SK-N-SH treated with all-trans-retinoic acid at 6 μM for 48 hours (cell line): ENCODE results near the gene PALLD.

Source experiments
- ATAC-seq: fragments of 200-7000 bp; cut with Tn5 transposase; 3 replicates; pipeline ENCODE4 v1.9.1; 2020; ENCODE audit warnings: mild to moderate bottlenecking, moderate library complexity
- CREB5 ChIP-seq: fragments of 250-450 bp; sonication (Bioruptor Pico); IDR thresholded peaks from 2 replicates; pipeline ENCODE4 v1.5.1; 2020; ENCODE audit warnings: low read depth, mild to moderate bottlenecking, moderate library complexity
- CSDC2 ChIP-seq: fragments of 250-450 bp; sonication (Bioruptor Pico); IDR thresholded peaks from 2 replicates; pipeline ENCODE4 v1.5.0; 2020; ENCODE audit warnings: mild to moderate bottlenecking, moderate library complexity
- CSRNP3 ChIP-seq: fragments of 250-450 bp; sonication (Bioruptor Pico); IDR thresholded peaks from 2 replicates; pipeline ENCODE4 v1.5.1; 2021; ENCODE audit warnings: mild to moderate bottlenecking, moderate library complexity
- ESRRG ChIP-seq: fragments of 250-450 bp; sonication (Bioruptor Pico); IDR thresholded peaks from 2 replicates; pipeline ENCODE4 v1.6.1; 2021; ENCODE audit warnings: mild to moderate bottlenecking
- ISL1 ChIP-seq: fragments of 250-450 bp; sonication (Bioruptor Pico); IDR thresholded peaks from 2 replicates; pipeline ENCODE4 v2.1.2; 2022; ENCODE audit warnings: mild to moderate bottlenecking, moderate library complexity
- OSR1 ChIP-seq: fragments of 250-450 bp; sonication (Bioruptor Pico); IDR thresholded peaks from 2 replicates; pipeline ENCODE4 v1.8.0; 2022; ENCODE audit warnings: moderate library complexity, mild to moderate bottlenecking, inconsistent platforms
- POU6F1 ChIP-seq: fragments of 250-450 bp; sonication (Bioruptor Pico); IDR thresholded peaks from 2 replicates; pipeline ENCODE4 v1.8.0; 2021; ENCODE audit warnings: low read depth, mild to moderate bottlenecking, moderate library complexity, borderline replicate concordance
- PPARA ChIP-seq: fragments of 250-450 bp; sonication (Bioruptor Pico); IDR thresholded peaks from 2 replicates; pipeline ENCODE4 v1.5.0; 2020; ENCODE audit warnings: mild to moderate bottlenecking, borderline replicate concordance
- TCF4 ChIP-seq: fragments of 250-450 bp; sonication (Bioruptor Pico); IDR thresholded peaks from 2 replicates; pipeline ENCODE4 v1.8.0; 2021; ENCODE audit warnings: mild to moderate bottlenecking, moderate library complexity, borderline replicate concordance
- TSHZ2 ChIP-seq: fragments of 250-450 bp; sonication (Bioruptor Pico); IDR thresholded peaks from 2 replicates; pipeline ENCODE4 v1.5.0; 2020; ENCODE audit warnings: mild to moderate bottlenecking, moderate library complexity
- TF ChIP-seq, protein P1 (sequence below): fragments of 250-450 bp; sonication (Bioruptor Pico); IDR thresholded peaks from 2 replicates; pipeline ENCODE4 v1.8.0; 2020; ENCODE audit warnings: mild to moderate bottlenecking, moderate library complexity, borderline replicate concordance

The PALLD gene

GRCh38 chr4:168573870-168574269 is 77.0 kb downstream of the PALLD start:
- peak; percentile 84 for ATAC-seq
- TF ChIP-seq TCF4 (no peak), ISL1 (CRISPR knock-in tag) (peak; percentile 68)
- TF ChIP-seq, protein P1, sequence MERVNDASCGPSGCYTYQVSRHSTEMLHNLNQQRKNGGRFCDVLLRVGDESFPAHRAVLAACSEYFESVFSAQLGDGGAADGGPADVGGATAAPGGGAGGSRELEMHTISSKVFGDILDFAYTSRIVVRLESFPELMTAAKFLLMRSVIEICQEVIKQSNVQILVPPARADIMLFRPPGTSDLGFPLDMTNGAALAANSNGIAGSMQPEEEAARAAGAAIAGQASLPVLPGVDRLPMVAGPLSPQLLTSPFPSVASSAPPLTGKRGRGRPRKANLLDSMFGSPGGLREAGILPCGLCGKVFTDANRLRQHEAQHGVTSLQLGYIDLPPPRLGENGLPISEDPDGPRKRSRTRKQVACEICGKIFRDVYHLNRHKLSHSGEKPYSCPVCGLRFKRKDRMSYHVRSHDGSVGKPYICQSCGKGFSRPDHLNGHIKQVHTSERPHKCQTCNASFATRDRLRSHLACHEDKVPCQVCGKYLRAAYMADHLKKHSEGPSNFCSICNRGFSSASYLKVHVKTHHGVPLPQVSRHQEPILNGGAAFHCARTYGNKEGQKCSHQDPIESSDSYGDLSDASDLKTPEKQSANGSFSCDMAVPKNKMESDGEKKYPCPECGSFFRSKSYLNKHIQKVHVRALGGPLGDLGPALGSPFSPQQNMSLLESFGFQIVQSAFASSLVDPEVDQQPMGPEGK (CRISPR knock-in tag): no peak

GRCh38 chr4:168574581-168575295 is 77.9 kb downstream of the PALLD start:
- no peak for TF ChIP-seq CSRNP3
- no peak for TF ChIP-seq PPARA (CRISPR knock-in tag)
- TF ChIP-seq CSDC2 (CRISPR knock-in tag): no peak
- no peak for TF ChIP-seq POU6F1 (CRISPR knock-in tag)
- TF ChIP-seq TSHZ2 (CRISPR knock-in tag): no peak
- no peak for TF ChIP-seq ESRRG (CRISPR knock-in tag)
- TF ChIP-seq TCF4: no peak
- TF ChIP-seq, all 23 proteins: peak for 0
- ATAC-seq: peak; percentile 78

DNA sequence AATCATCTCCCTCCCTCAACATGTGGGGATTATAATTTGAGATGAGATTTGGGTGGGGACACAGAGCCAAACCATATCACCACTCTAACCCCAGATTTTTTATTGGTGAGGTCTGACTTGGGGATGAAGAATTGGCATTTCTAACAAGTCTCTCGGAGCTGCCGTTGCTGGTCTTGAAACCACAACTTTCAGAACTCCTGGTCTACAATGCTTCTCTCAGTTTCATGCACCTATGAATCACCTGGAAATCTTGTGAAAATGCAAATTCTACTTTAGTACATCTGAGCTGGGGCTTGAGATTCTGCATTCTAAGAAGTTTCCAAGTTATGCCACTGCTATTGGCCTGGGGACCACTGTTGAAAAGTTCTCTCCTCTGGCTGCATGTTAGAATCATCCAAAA is 78.6 kb downstream of the PALLD start:
- TF ChIP-seq ESRRG (CRISPR knock-in tag) (no peak), POU6F1 (CRISPR knock-in tag) (no peak), TCF4 (no peak), CSDC2 (CRISPR knock-in tag) (no peak), OSR1 (CRISPR knock-in tag) (no peak), TSHZ2 (CRISPR knock-in tag) (no peak), CREB5 (CRISPR knock-in tag) (no peak)
- TF ChIP-seq, protein P1 (CRISPR knock-in tag): no peak
- ATAC-seq: no peak
